GM19239 (cell line): ENCODE measurements around the gene DNM2.
"Not testable (repeated sequence)": the region's sequence is repeated elsewhere in the genome, so short reads cannot be mapped to it uniquely, and the experiment has no call there.

Experiments used
- DNase-seq: peaks from one replicate; pipeline ENCODE4 v3.0.0; 2011; ENCODE audit warnings: low spot score; ENCODE audit not compliant: insufficient read length
- FAIRE-seq: peaks from 2 replicates; lab custom pipeline; 2011; peaks lifted over from hg19 to GRCh38; lab: Jason Lieb, UNC

DNM2 gene

GRCh38 chr19:10830370-10830769 is 112.5 kb downstream of the DNM2 start:
- FAIRE-seq: no peak
- DNase-seq: no peak

- FAIRE-seq: no peak
Observed at GRCh38 chr19:10830931-10831779, 113.3 kb downstream of the DNM2 start.

GRCh38 chr19:10831987-10832938 is 114.4 kb downstream of the DNM2 start:
- no peak for DNase-seq
- no peak for FAIRE-seq

More at GRCh38 chr19:10830931-10831779, 113.3 kb downstream of the DNM2 start:
- DNase-seq: no peak

- FAIRE-seq: no peak
- DNase-seq: no peak
Observed at GRCh38 chr19:10832939-10833296, 115.0 kb downstream of the DNM2 start.

GRCh38 chr19:10835089-10835753 is 117.3 kb downstream of the DNM2 start:
- DNase-seq: peak; percentile 100
- no peak for FAIRE-seq

- FAIRE-seq: peak; percentile 96
- DNase-seq: peak; percentile 93
Observed at GRCh38 chr19:10835754-10836478, 118.0 kb downstream of the DNM2 start, which contains the start of gene TMED1. TMED1 (minus strand) TSS chr19:10836212; CDS start chr19:10836191, 21 bp downstream.

- DNase-seq (peak; percentile 75), FAIRE-seq (no peak)
Observed at GRCh38 chr19:10836479-10837330, 118.8 kb downstream of the DNM2 start.

- not testable (repeated sequence) for DNase-seq, FAIRE-seq
Observed at GRCh38 chr19:10837649-10838048, 119.8 kb downstream of the DNM2 start.

- DNase-seq (no peak), FAIRE-seq (no peak)
Observed at GRCh38 chr19:10838377-10838776, 120.5 kb downstream of the DNM2 start.

GRCh38 chr19:10839114-10840050 is 121.5 kb downstream of the DNM2 start:
- FAIRE-seq (no peak), DNase-seq (no peak)

GRCh38 chr19:10842788-10843187 is 124.9 kb downstream of the DNM2 start:
- FAIRE-seq: no peak
- DNase-seq: no peak

GRCh38 chr19:10846500-10847202 is 128.8 kb downstream of the DNM2 start:
- no peak for DNase-seq
- no peak for FAIRE-seq

GRCh38 chr19:10848230-10848856 is 130.5 kb downstream of the DNM2 start, which contains the start of gene C19orf38:
C19orf38 (plus strand) TSS chr19:10848415; CDS start chr19:10848509, 94 bp downstream.
- DNase-seq: no peak
- peak; percentile 62 for FAIRE-seq

GRCh38 chr19:10850631-10851030 is 132.8 kb downstream of the DNM2 start:
- FAIRE-seq: no peak
- no peak for DNase-seq

GRCh38 chr19:10852098-10852800 is 134.4 kb downstream of the DNM2 start:
- FAIRE-seq: no peak
- no peak for DNase-seq

- DNase-seq (no peak), FAIRE-seq (no peak)
Observed at GRCh38 chr19:10852941-10853340, 135.1 kb downstream of the DNM2 start.
